ENCODE measurements around the gene PCSK7.

The PCSK7 gene

GRCh38 chr11:117187799-117188481, 43.9 kb downstream of the PCSK7 start:
- ATAC-seq (ENCODE audit: low read depth): no peak
- peaks cover 8% of the 10 kb centered on the region for H3K36me3 ChIP-seq (ENCODE audit: low read depth)
- H3K4me1 ChIP-seq (ENCODE audit: insufficient read depth, poor library complexity, severe bottlenecking): no peaks in the 10 kb centered on the region
- no peaks in the 10 kb centered on the region for H3K27me3 ChIP-seq (ENCODE audit: insufficient read depth, poor library complexity, severe bottlenecking)
- peak; percentile 23 for DNase-seq (ENCODE audit: low spot score)
- H3K27ac ChIP-seq (ENCODE audit: poor library complexity, severe bottlenecking): no peak overlapping the region
- no peak for TF ChIP-seq CTCF (IDR thresholded peaks at IDR 0.05; ENCODE audit: poor library complexity, severe bottlenecking)
- no peaks in the 10 kb centered on the region for H3K9me3 ChIP-seq (ENCODE audit: severe bottlenecking)
- no peak overlapping the region for H3K4me3 ChIP-seq (ENCODE audit: severe bottlenecking)

GRCh38 chr11:117187428-117187798, 44.5 kb downstream of the PCSK7 start:
- no peak for ATAC-seq (ENCODE audit: low read depth)
- Histone ChIP-seq H3K4me3 (ENCODE audit: severe bottlenecking) (no peak overlapping the region), H3K27ac (ENCODE audit: poor library complexity, severe bottlenecking) (no peak overlapping the region), H3K36me3 (ENCODE audit: low read depth) (peaks cover 8% of the 10 kb centered on the region), H3K4me1 (ENCODE audit: insufficient read depth, poor library complexity, severe bottlenecking) (no peaks in the 10 kb centered on the region), H3K9me3 (ENCODE audit: severe bottlenecking) (no peaks in the 10 kb centered on the region), H3K27me3 (ENCODE audit: insufficient read depth, poor library complexity, severe bottlenecking) (no peaks in the 10 kb centered on the region)
- TF ChIP-seq CTCF (IDR thresholded peaks at IDR 0.05; ENCODE audit: poor library complexity, severe bottlenecking): no peak
- peak; percentile 44 for DNase-seq (ENCODE audit: low spot score)

DNA sequence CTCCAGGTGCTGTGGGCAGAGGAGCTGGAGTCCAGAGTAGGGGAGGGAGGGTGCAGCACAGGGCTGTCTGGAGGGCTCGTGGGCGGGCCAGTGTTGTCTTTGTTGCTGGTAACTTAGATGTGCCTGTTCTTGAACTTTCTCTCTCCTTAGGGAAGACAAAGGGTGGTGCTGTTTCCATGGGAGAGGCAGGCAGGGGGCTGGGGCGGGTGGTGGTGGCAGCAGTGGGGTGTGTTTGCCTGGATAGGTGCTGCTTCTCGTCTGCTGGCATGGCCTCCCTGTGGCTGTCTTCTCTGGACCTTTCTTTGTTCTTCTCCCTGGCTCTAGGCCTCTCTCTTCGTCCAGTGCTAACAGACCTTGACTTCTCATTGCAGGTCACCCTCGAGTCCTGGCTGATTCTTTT, 44.9 kb downstream of the PCSK7 start:
- Histone ChIP-seq H3K9me3 (ENCODE audit: severe bottlenecking) (no peaks in the 10 kb centered on the region), H3K27me3 (ENCODE audit: insufficient read depth, poor library complexity, severe bottlenecking) (no peaks in the 10 kb centered on the region), H3K36me3 (ENCODE audit: low read depth) (peaks cover 8% of the 10 kb centered on the region), H3K27ac (ENCODE audit: poor library complexity, severe bottlenecking) (no peak overlapping the region), H3K4me3 (ENCODE audit: severe bottlenecking) (no peak overlapping the region), H3K4me1 (ENCODE audit: insufficient read depth, poor library complexity, severe bottlenecking) (no peaks in the 10 kb centered on the region)
- TF ChIP-seq CTCF (IDR thresholded peaks at IDR 0.05; ENCODE audit: poor library complexity, severe bottlenecking): no peak
- ATAC-seq (ENCODE audit: low read depth) (no peak), DNase-seq (ENCODE audit: low spot score) (peak; percentile 34)

DNA sequence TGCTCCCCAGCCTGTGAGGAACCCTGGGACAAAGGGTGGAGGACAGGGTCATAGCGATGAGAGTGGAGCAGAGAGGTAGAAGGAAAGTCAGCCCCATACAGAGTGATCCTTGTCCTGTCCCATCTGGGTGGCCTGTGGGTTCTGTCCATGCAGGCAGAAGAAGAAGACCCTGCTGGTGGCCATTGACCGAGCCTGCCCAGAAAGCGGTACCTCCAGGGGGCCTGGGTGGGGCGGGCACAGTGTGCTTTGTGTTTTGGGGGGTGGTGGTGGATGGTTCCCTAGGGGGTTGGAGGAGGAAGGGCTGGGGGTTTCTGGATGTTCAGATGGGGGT, 45.5 kb downstream of the PCSK7 start:
- H3K36me3 ChIP-seq (ENCODE audit: low read depth): peaks cover 8% of the 10 kb centered on the region
- H3K27me3 ChIP-seq (ENCODE audit: insufficient read depth, poor library complexity, severe bottlenecking): no peaks in the 10 kb centered on the region
- ATAC-seq (ENCODE audit: low read depth): no peak
- no peak for TF ChIP-seq CTCF (IDR thresholded peaks at IDR 0.05; ENCODE audit: poor library complexity, severe bottlenecking)
- H3K9me3 ChIP-seq (ENCODE audit: severe bottlenecking): no peaks in the 10 kb centered on the region
- no peaks in the 10 kb centered on the region for H3K4me1 ChIP-seq (ENCODE audit: insufficient read depth, poor library complexity, severe bottlenecking)
- no peak overlapping the region for H3K4me3 ChIP-seq (ENCODE audit: severe bottlenecking)
- no peak overlapping the region for H3K27ac ChIP-seq (ENCODE audit: poor library complexity, severe bottlenecking)
- DNase-seq (ENCODE audit: low spot score): peak; percentile 30

GRCh38 chr11:117185736-117186430, 46.0 kb downstream of the PCSK7 start:
- DNase-seq (ENCODE audit: low spot score) (peak; percentile 29), ATAC-seq (ENCODE audit: low read depth) (no peak)
- TF ChIP-seq CTCF (IDR thresholded peaks at IDR 0.05; ENCODE audit: poor library complexity, severe bottlenecking): no peak
- H3K4me1 ChIP-seq (ENCODE audit: insufficient read depth, poor library complexity, severe bottlenecking): no peaks in the 10 kb centered on the region
- H3K36me3 ChIP-seq (ENCODE audit: low read depth): peaks cover 8% of the 10 kb centered on the region
- no peak overlapping the region for H3K4me3 ChIP-seq (ENCODE audit: severe bottlenecking)
- no peaks in the 10 kb centered on the region for H3K9me3 ChIP-seq (ENCODE audit: severe bottlenecking)
- H3K27ac ChIP-seq (ENCODE audit: poor library complexity, severe bottlenecking): no peak overlapping the region
- no peaks in the 10 kb centered on the region for H3K27me3 ChIP-seq (ENCODE audit: insufficient read depth, poor library complexity, severe bottlenecking)
